ENCODE data around the gene OR4D1. TPM values are rescaled to one million over a fixed set of nuclear protein-coding genes. Genes with fewer than 3 reads are reported as not detected.

OR4D1 gene
- total and polyA plus RNA-seq, 2 of the 8 experiments (the other 6 are each of a cell fraction or from before 2014, with no cell fraction given), result 0.32 to 0.39 TPM

DNA sequence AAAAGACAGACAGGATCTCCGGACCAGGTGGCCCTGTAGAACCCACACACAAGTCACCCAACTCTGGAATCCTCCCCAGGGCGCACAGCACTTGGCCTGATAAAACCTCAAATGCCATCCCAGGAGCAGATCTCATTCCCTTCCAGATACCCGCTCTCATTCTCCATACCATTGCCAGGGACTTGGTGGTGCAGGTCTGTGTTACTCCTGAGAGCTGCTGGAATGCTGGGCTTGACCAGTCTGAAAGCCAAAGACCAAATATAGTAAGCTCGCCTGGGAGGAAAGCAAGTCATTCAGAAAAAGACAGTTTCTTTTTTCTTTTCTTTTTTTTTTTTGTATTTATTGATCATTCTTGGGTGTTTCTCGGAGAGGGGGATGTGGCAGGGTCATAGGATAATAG, 60.2 kb downstream of the OR4D1 start (continued):
- TF ChIP-seq, protein P1, sequence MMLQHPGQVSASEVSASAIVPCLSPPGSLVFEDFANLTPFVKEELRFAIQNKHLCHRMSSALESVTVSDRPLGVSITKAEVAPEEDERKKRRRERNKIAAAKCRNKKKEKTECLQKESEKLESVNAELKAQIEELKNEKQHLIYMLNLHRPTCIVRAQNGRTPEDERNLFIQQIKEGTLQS (IDR thresholded peaks at IDR 0.05; ENCODE audit: insufficient read depth, low read depth, low read length), result no peak
- TF ChIP-seq, protein P2, sequence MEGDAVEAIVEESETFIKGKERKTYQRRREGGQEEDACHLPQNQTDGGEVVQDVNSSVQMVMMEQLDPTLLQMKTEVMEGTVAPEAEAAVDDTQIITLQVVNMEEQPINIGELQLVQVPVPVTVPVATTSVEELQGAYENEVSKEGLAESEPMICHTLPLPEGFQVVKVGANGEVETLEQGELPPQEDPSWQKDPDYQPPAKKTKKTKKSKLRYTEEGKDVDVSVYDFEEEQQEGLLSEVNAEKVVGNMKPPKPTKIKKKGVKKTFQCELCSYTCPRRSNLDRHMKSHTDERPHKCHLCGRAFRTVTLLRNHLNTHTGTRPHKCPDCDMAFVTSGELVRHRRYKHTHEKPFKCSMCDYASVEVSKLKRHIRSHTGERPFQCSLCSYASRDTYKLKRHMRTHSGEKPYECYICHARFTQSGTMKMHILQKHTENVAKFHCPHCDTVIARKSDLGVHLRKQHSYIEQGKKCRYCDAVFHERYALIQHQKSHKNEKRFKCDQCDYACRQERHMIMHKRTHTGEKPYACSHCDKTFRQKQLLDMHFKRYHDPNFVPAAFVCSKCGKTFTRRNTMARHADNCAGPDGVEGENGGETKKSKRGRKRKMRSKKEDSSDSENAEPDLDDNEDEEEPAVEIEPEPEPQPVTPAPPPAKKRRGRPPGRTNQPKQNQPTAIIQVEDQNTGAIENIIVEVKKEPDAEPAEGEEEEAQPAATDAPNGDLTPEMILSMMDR (IDR thresholded peaks at IDR 0.05; ENCODE audit: control extremely low read depth in 1 of 3, insufficient read depth in 1 of 3, low read depth in 1 of 3, low read length in 3 of 3), result no peak
- TF ChIP-seq HDAC2 (IDR thresholded peaks at IDR 0.05; ENCODE audit: borderline replicate concordance in 1 of 2, low read depth in 2 of 2, low read length in 2 of 2), result no peak
- no peak for TF ChIP-seq RNF2 (IDR thresholded peaks at IDR 0.05; ENCODE audit: borderline replicate concordance, low read depth, low read length, missing control alignments, poor library complexity, severe bottlenecking)
- TF ChIP-seq GABPA (IDR thresholded peaks at IDR 0.05; ENCODE audit: borderline replicate concordance, insufficient read depth, low read length), result no peak
- no peak for TF ChIP-seq BACH1 (IDR thresholded peaks at IDR 0.05; ENCODE audit: low read length)
- TF ChIP-seq HDAC6 (IDR thresholded peaks at IDR 0.05; ENCODE audit: low read depth, low read length), result no peak

Other genes starting within 250 kb of the OR4D1 start
- 7.8 and 10.7 TPM in 2 replicates for gene CUEDC1, start 193.0 kb upstream of the OR4D1 start, total RNA-seq (2021; fragmentation: NEBNext Ultra II Directional; extraction: Animal tissue kit (Norgen Biotek cat#: 25700))
- gene CUEDC1, start 193.0 kb upstream of the OR4D1 start, polyA plus RNA-seq (2011; rRNA removed), result 4.0 and 6.7 TPM in 2 replicates
- 56.7 and 61.9 TPM in 2 replicates for gene VEZF1, start 160.1 kb upstream of the OR4D1 start, total RNA-seq (2021; fragmentation: NEBNext Ultra II Directional; extraction: Animal tissue kit (Norgen Biotek cat#: 25700))
- 21.5 and 28.9 TPM in 2 replicates for gene VEZF1, start 160.1 kb upstream of the OR4D1 start, polyA plus RNA-seq (2011; rRNA removed)
- gene SRSF1, start 141.1 kb upstream of the OR4D1 start, total RNA-seq (2021; fragmentation: NEBNext Ultra II Directional; extraction: Animal tissue kit (Norgen Biotek cat#: 25700)), result 429 and 433 TPM in 2 replicates
- 149 and 300 TPM in 2 replicates for gene SRSF1, start 141.1 kb upstream of the OR4D1 start, polyA plus RNA-seq (2011; rRNA removed)
- gene DYNLL2, start 65.0 kb upstream of the OR4D1 start, total RNA-seq (2021; fragmentation: NEBNext Ultra II Directional; extraction: Animal tissue kit (Norgen Biotek cat#: 25700)), result 49.7 and 52.7 TPM in 2 replicates
- 19.8 and 21.6 TPM in 2 replicates for gene DYNLL2, start 65.0 kb upstream of the OR4D1 start, polyA plus RNA-seq (2011; rRNA removed)
- not detected in 2 replicates for gene OR4D2, start 18.6 kb downstream of the OR4D1 start, total RNA-seq (2021; fragmentation: NEBNext Ultra II Directional; extraction: Animal tissue kit (Norgen Biotek cat#: 25700))
- gene OR4D2, start 18.6 kb downstream of the OR4D1 start, polyA plus RNA-seq (2011; rRNA removed), result not detected in 2 replicates
- gene EPX, start 44.3 kb downstream of the OR4D1 start, total RNA-seq (2021; fragmentation: NEBNext Ultra II Directional; extraction: Animal tissue kit (Norgen Biotek cat#: 25700)), result not detected in 2 replicates
- gene EPX, start 44.3 kb downstream of the OR4D1 start, polyA plus RNA-seq (2011; rRNA removed), result not detected in 2 replicates
- gene MKS1, start 70.9 kb downstream of the OR4D1 start, total RNA-seq (2021; fragmentation: NEBNext Ultra II Directional; extraction: Animal tissue kit (Norgen Biotek cat#: 25700)), result 20.6 and 21.7 TPM in 2 replicates
- gene MKS1, start 70.9 kb downstream of the OR4D1 start, polyA plus RNA-seq (2011; rRNA removed), result 12.0 and 15.3 TPM in 2 replicates
- 0.44 and 0.52 TPM in 2 replicates for gene LPO, start 90.2 kb downstream of the OR4D1 start, total RNA-seq (2021; fragmentation: NEBNext Ultra II Directional; extraction: Animal tissue kit (Norgen Biotek cat#: 25700))
- 0.38 and 0.46 TPM in 2 replicates for gene LPO, start 90.2 kb downstream of the OR4D1 start, polyA plus RNA-seq (2011; rRNA removed)
- gene MPO, start 132.6 kb downstream of the OR4D1 start, total RNA-seq (2021; fragmentation: NEBNext Ultra II Directional; extraction: Animal tissue kit (Norgen Biotek cat#: 25700)), result 0.74 TPM in 1 of 2 replicates, not detected in the other
- 0.06 and 0.13 TPM in 2 replicates for gene MPO, start 132.6 kb downstream of the OR4D1 start, polyA plus RNA-seq (2011; rRNA removed)
- 9.2 and 9.8 TPM in 2 replicates for gene TSPOAP1, start 180.4 kb downstream of the OR4D1 start, total RNA-seq (2021; fragmentation: NEBNext Ultra II Directional; extraction: Animal tissue kit (Norgen Biotek cat#: 25700))
- 7.6 and 9.8 TPM in 2 replicates for gene TSPOAP1, start 180.4 kb downstream of the OR4D1 start, polyA plus RNA-seq (2011; rRNA removed)
- gene SUPT4H1, start 203.8 kb downstream of the OR4D1 start, total RNA-seq (2021; fragmentation: NEBNext Ultra II Directional; extraction: Animal tissue kit (Norgen Biotek cat#: 25700)), result 103 and 112 TPM in 2 replicates
- gene SUPT4H1, start 203.8 kb downstream of the OR4D1 start, polyA plus RNA-seq (2011; rRNA removed), result 115 and 143 TPM in 2 replicates

Measured in H1 (cell line).